Measurements from ENCODE around the gene SEC24D.

SEC24D gene

DNA sequence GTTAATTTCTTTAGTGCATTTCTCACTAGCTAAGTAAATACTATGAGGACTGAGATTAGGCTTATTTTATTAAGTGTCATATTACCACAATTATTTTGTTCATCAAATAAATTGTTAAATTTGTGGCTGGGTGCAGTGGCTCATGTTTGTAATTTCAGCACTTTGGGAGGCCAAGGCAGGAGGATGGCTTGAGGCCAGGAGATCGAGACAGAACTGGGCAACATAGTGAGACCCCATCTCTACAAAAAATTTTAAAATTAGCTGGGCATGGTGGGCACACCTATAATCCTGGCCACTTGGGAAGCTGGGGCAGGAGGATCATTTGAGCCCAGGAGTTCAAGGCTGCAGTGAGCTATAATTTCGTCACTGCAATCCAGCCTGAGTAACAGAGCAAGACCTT is 6.8 kb downstream of the SEC24D start:
- peaks cover 3% of the 10 kb centered on the region; the same call in 1 of the 2 replicates for H3K36me3 ChIP-seq (ENCODE audit: insufficient read depth, low read length)
- no peak overlapping the region for H3K4me3 ChIP-seq (ENCODE audit: low read length, poor library complexity, severe bottlenecking)
- H3K9ac ChIP-seq (ENCODE audit: low read depth, low read length, poor library complexity, severe bottlenecking) = no peak overlapping the region
- no peak overlapping the region for H3K4me2 ChIP-seq (ENCODE audit: low read depth, low read length, poor library complexity, severe bottlenecking)
- no peaks in the 10 kb centered on the region for H3F3A ChIP-seq (ENCODE audit: low read depth)
- H3K9me3 ChIP-seq (ENCODE audit: insufficient read depth, low read depth, low read length) = no peaks in the 10 kb centered on the region
- H3K4me1 ChIP-seq (ENCODE audit: insufficient read depth, low read length, poor library complexity, severe bottlenecking) = peaks cover 45% of the 10 kb centered on the region
- H3K9me2 ChIP-seq (replicated peaks; ENCODE audit: low read depth, low read length) = no peaks in the 10 kb centered on the region
- H4K20me1 ChIP-seq (ENCODE audit: insufficient read depth, low read length, poor library complexity, severe bottlenecking) = peaks cover 23% of the 10 kb centered on the region
- no peak overlapping the region for H2AFZ ChIP-seq (ENCODE audit: low read length)
- no peaks in the 10 kb centered on the region for H3K27me3 ChIP-seq (ENCODE audit: insufficient read depth, low read length, poor library complexity, severe bottlenecking)
- TF ChIP-seq, protein P1, sequence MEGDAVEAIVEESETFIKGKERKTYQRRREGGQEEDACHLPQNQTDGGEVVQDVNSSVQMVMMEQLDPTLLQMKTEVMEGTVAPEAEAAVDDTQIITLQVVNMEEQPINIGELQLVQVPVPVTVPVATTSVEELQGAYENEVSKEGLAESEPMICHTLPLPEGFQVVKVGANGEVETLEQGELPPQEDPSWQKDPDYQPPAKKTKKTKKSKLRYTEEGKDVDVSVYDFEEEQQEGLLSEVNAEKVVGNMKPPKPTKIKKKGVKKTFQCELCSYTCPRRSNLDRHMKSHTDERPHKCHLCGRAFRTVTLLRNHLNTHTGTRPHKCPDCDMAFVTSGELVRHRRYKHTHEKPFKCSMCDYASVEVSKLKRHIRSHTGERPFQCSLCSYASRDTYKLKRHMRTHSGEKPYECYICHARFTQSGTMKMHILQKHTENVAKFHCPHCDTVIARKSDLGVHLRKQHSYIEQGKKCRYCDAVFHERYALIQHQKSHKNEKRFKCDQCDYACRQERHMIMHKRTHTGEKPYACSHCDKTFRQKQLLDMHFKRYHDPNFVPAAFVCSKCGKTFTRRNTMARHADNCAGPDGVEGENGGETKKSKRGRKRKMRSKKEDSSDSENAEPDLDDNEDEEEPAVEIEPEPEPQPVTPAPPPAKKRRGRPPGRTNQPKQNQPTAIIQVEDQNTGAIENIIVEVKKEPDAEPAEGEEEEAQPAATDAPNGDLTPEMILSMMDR (conservative IDR thresholded peaks at IDR 0.05; ENCODE audit: low read length) = no peak
- no peak for TF ChIP-seq EZH2phosphoT487 (IDR thresholded peaks at IDR 0.05; ENCODE audit: borderline replicate concordance)
- peaks cover 44% of the 10 kb centered on the region for H3K79me2 ChIP-seq (ENCODE audit: insufficient read depth, low read length)

DNA sequence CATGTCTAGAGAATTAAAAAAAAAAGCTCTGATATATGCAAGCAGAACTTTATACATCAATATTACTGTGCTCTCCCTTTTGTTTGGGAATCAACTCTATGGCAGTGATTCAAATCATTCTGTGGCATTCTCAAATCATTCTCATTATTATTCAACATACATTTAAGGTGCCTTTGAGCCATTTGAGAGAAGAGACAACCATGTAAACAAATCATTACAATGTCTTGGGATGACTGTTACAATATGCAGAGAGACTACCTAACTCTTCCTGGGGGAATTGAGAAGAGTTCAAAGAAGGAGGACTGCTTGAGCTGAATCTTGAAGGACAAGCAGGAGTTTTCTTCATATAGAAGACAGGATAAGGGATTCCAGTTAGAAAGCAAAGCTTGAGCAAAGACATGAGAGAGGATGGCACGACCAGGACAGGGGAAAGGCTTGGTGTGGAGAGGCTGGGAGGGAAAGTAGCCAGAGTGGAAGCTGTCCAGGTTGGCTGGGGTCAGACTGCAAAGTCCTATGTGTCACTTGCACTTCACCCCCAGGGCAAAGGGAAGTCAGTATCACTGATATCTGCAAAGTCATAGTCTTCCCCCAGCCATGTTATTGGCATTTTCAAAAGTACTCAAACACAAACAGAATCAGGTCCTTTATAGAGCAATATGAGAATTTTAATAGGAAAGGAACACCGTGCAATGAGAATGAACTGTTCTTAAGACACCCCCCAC is 9.0 kb downstream of the SEC24D start:
- H2AFZ ChIP-seq (ENCODE audit: low read length) = no peak overlapping the region

DNA sequence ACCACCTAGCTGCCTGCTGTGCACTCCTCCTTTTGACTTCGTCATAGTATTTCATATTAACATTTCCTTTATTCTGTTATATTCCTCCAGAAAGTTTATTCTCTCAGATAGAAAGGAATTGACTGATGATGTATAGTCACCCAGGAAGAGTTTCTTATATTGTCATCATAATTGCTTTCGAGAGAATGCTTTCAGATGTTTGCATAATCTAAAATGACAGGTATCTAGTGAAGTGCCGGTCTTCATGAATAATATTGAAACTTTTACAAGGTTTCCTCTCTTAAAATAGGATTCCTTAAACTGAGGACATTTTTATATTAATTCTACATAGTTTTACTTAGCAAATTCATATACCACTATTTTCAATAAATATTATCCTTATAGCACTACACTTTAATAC is 10.1 kb downstream of the SEC24D start:
- H3K27me3 ChIP-seq (ENCODE audit: insufficient read depth, low read length, poor library complexity, severe bottlenecking) = no peaks in the 10 kb centered on the region
- no peak for TF ChIP-seq EZH2phosphoT487 (IDR thresholded peaks at IDR 0.05; ENCODE audit: borderline replicate concordance)
- TF ChIP-seq, protein P1 (conservative IDR thresholded peaks at IDR 0.05; ENCODE audit: low read length) = no peak
- no peak overlapping the region for H2AFZ ChIP-seq (ENCODE audit: low read length)
- H3K9ac ChIP-seq (ENCODE audit: low read depth, low read length, poor library complexity, severe bottlenecking) = no peak overlapping the region
- H3K4me1 ChIP-seq (ENCODE audit: insufficient read depth, low read length, poor library complexity, severe bottlenecking) = peaks cover 31% of the 10 kb centered on the region
- H3K79me2 ChIP-seq (ENCODE audit: insufficient read depth, low read length) = peaks cover 23% of the 10 kb centered on the region; the same call in 1 of the 2 replicates
- peaks cover 19% of the 10 kb centered on the region; the same call in 1 of the 2 replicates for H3K36me3 ChIP-seq (ENCODE audit: insufficient read depth, low read length)
- H3K4me3 ChIP-seq (ENCODE audit: low read length, poor library complexity, severe bottlenecking) = no peak overlapping the region
- no peaks in the 10 kb centered on the region for H3K9me2 ChIP-seq (replicated peaks; ENCODE audit: low read depth, low read length)
- no peaks in the 10 kb centered on the region for H3F3A ChIP-seq (ENCODE audit: low read depth)
- peak overlapping the region; percentile 38 for H3K4me2 ChIP-seq (ENCODE audit: low read depth, low read length, poor library complexity, severe bottlenecking)
- H3K9me3 ChIP-seq (ENCODE audit: insufficient read depth, low read depth, low read length) = no peaks in the 10 kb centered on the region
- H4K20me1 ChIP-seq (ENCODE audit: insufficient read depth, low read length, poor library complexity, severe bottlenecking) = peaks cover 10% of the 10 kb centered on the region

More for the DNA sequence above, 9.0 kb downstream of the SEC24D start:
- peaks cover 10% of the 10 kb centered on the region for H4K20me1 ChIP-seq (ENCODE audit: insufficient read depth, low read length, poor library complexity, severe bottlenecking)
- TF ChIP-seq, protein P1 (conservative IDR thresholded peaks at IDR 0.05; ENCODE audit: low read length) = no peak
- no peak for TF ChIP-seq EZH2phosphoT487 (IDR thresholded peaks at IDR 0.05; ENCODE audit: borderline replicate concordance)
- H3K4me1 ChIP-seq (ENCODE audit: insufficient read depth, low read length, poor library complexity, severe bottlenecking) = peaks cover 32% of the 10 kb centered on the region
- no peak overlapping the region for H3K9ac ChIP-seq (ENCODE audit: low read depth, low read length, poor library complexity, severe bottlenecking)
- peak overlapping the region; percentile 38 for H3K4me2 ChIP-seq (ENCODE audit: low read depth, low read length, poor library complexity, severe bottlenecking)
- H3K79me2 ChIP-seq (ENCODE audit: insufficient read depth, low read length) = peaks cover 31% of the 10 kb centered on the region; the same call in 1 of the 2 replicates
- no peaks in the 10 kb centered on the region for H3K27me3 ChIP-seq (ENCODE audit: insufficient read depth, low read length, poor library complexity, severe bottlenecking)
- peaks cover 19% of the 10 kb centered on the region; the same call in 1 of the 2 replicates for H3K36me3 ChIP-seq (ENCODE audit: insufficient read depth, low read length)
- no peaks in the 10 kb centered on the region for H3F3A ChIP-seq (ENCODE audit: low read depth)
- H3K9me2 ChIP-seq (replicated peaks; ENCODE audit: low read depth, low read length) = no peaks in the 10 kb centered on the region
- no peaks in the 10 kb centered on the region for H3K9me3 ChIP-seq (ENCODE audit: insufficient read depth, low read depth, low read length)
- H3K4me3 ChIP-seq (ENCODE audit: low read length, poor library complexity, severe bottlenecking) = peak overlapping the region; percentile 7
